SHP77 treated with DMSO at 0.1 percent for 48 hours (cell line): ENCODE measurements around the gene ZNF750.

ENCODE experiments used
- DNase-seq: peaks from one replicate; lab custom pipeline; 2025; lab: John Stamatoyannopoulos, UW

Gene ZNF750

DNA sequence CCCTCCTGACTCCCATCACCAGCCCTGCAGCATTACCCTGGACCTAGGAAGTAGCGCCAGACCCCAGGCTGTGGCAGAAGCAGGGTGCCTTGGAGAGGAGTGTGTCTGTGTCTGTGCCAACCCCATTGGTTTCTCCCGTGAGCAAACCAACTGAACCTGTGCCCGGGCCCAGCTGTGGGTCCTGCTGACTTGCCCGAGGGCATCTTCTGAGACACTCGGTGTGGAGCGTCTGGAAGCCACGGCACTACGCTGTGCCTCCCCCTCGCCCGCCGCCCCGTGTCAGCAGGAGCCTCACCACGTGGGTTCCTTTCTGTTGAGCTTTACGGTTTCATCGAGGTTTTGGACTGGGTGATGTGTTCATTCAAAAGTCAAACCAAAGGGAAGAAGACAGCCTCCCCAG is 27.8 kb downstream of the ZNF750 start:
- DNase-seq: no peak

DNA sequence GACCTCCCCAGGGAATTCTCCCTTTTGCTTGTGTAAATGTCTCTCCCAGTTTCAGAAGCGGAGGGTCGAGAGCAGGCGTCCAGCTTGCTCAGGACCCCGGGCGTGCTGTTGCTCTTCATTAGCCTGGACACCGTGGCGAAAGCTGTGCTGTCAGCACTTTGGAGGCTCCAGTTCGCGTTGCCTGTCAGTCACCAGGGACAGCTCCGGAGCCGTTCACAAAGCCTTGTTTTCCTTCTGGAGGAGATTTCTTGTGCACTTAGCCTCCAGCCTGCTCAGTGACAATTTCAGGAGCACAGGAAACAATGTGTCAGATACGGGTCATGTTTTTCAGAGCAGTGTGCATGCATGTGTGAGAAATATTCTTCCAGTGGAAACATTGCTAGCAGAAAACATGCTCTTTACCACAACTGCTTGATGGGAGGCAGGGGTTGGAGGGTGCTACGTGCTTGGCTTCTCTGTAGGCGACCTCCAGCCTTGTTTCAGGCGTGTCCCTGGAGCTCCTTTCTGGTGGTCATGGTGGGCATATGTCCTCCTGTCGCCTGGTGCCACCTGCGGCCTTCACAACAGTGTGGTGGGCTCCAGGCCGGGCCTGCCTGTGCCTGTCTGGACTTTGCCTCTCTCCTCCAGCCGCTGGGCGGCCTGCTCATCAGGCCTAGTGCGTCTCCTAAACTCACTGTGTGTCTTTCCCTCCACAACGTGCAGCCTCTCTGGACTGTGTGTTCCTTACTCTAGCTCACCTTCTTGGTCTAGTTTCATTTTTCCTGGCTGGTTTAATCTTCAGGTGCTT is 29.0 kb downstream of the ZNF750 start:
- no peak for DNase-seq

DNA sequence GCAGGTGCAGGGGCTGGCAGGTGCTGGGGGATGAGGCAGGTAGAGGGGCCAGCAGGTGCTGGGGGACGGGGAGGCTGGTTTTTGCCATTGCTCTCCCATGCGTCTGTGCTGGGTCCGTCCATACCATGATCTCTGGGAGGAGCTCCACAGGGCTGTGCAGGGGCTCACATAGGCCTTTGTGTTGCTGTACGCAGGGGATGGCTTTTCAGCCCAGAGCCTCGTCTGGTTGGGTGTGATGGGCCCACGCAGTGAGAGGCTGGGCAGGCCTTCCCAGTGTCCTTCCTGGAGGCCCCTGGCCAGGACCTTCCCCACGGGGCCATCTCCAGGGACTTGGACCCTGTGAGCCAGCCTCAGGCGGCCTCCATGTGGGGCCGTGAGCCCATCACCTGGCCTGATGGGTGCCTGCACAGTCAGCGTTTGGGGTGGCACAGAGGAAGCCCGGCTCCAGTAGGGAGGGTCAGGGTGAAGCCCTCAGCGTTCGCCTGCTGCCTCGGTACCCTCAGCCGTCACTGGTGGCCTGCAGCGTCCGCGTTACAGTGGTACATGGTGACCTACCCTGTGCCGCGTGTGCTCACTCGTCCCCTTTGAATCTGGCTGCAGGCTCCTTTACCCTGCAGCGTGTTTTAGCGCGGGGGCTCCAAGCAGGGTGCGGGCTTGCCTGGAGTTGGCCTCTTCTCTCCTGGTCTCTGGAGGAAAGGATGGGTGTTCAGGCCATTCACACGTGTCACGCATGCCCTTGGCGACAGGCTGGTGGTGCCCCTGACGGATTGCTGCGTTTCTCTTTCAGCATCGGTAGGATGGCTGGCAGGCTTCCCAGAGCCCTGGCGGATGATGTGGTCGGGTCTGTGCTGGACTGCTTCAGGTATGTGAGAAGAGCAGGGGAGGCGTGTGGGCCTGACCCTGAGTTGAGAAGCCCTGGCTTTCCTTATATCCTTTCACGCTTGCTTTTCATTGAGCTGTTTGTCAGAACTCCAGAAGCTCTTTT is 30.6 kb downstream of the ZNF750 start:
- no peak for DNase-seq

DNA sequence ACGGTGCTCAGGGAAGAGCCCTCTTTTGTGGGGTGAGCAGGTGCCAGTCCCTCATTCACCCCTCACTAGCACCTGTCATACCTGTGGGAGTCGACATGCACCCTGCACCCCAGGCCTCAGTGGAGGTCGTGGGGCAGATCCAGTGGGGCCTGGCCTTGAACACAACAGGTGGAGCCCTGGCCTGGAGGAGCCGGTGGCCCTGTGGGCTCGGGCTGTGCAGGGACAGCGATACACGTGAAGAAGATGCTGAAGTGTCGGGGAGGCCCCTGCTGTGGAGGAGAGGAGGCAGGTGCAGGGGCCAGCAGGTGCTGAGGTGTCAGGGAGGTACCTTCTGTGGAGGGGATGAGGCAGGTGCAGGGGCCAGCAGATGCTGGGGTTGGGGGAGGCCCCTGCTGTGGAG is 31.8 kb downstream of the ZNF750 start:
- DNase-seq: no peak

DNA sequence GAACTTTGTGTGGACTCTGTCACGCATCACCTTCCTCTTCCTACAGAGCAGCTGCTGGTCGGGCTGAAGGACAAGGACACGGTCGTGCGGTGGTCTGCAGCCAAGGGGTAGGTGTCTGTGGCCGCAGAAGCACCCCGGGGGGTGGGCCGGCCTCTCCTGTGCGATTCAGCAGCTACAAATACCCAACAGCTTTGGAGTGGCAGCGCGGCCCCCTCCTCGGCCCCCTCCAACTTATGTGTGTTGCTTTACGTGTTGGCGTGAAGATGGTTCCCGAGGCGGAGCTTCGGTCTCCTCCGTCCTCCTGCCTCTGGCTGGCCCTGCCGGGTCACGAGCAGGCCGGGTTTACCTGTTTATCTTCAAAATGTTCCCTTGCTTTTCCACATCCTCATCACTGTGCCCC is 32.3 kb downstream of the ZNF750 start:
- no peak for DNase-seq

DNA sequence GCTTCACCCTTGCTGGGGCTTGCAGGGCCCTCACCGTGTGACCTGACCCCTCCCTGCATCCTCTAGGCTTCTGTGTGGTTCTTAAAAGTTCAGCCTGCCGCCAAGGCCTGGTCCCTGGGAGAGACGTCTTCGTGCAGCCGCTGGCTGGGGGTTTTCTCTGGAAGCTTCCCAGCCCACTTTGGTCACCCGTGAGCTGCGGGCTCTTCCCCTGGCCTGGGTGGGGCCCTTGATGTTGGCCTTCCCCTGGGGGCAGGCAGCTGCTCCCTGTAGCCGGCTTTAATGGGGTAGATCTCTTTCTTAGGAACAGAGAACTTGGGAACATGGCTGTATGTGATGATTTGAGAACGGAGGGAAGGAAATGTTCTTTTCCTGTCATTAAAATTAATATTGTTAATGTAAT is 32.7 kb downstream of the ZNF750 start:
- DNase-seq: no peak

DNA sequence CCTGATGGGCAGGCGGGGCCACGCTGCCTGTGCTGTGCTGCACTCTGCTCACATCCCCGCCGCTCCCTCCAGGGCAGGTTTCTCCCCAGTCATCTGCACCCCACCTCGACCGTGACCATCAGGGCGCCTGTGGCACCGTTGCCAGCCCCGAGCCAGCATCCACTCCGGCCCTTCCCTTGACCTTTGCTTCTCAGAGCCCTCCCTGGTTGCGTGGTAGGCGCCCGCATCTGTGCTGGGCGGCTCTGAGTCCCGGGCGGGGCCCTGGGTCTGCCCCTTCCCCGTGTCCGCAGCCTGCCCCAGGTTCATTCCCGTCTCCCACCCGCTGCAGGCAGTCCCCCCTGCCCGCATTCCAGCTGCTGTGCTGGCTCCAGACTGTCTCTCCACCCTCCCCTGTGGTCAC is 33.2 kb downstream of the ZNF750 start:
- DNase-seq: no peak

DNA sequence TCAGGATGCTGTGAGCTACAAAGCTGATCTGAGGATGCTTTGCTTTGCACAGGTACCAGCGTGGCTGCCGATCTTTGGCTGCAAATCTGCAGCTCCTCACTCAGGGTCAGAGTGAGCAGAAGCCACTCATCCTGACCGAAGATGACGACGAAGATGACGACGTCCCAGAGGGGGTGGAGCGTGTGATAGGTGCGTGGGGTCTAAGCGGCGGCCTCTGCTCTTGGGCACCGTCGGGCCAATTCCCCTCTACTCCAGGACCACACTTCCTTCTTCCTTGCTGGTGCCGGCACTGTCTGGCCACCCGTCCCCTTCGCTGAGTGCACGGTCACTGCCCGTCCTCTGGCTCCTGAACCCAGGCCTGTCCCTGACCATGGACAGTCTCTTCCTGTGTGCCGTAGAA is 34.0 kb downstream of the ZNF750 start:
- no peak for DNase-seq

DNA sequence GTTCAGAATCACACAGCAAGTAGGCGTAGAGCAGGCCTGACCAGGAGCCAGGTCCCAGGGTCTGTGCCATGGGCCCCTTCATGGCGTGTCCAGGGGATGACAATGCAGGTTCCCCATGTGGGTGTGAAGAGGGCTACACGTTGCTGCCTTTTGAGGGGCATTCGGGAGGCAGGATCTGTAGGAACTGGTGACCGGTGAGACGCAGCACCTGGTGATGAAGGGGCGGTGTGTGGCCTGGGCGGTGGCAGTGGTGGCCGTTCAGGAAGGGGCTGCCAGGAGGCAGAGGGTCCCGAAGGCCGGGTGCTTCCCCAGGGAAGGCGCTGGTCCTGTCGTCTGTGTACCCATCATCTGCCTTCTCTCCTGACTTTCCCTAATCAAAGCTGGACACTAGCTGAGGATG is 34.6 kb downstream of the ZNF750 start:
- DNase-seq: no peak

DNA sequence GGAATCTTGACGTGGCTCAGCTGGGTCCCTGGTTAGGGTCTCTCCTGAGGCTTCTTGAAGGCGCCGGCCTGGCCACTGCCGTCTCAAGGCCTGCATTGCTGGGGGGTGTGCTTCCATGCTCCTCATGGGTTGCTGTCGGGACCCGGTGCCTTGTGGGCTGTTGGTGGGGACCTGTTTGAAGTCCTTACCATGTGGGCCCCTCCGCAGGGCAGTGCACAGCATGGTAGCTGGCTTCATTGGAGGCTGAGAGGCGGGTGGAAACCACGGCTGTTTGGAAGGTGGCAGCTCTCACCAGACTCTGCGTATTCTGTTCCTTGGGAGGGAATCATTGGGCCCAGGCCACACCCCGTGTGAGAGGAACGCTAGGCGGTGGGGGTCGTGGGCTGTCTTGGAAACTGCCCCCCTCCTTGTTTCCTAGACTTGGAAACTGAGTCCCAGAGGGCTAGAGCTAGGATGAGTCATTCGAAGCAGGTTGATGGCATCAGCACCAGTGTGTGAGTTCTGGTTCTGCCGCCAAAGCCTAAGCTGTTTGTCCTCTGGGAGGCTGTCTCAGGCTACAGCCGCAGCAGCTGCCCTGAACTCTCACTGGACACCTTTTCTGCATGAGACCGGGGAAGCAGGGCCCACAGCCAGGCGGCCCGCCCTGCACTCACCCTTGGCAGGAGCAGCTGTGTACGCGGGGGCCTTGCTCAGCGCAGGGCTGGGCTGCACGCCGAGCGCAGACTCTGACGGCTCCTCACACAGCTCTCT is 35.2 kb downstream of the ZNF750 start:
- DNase-seq: no peak

DNA sequence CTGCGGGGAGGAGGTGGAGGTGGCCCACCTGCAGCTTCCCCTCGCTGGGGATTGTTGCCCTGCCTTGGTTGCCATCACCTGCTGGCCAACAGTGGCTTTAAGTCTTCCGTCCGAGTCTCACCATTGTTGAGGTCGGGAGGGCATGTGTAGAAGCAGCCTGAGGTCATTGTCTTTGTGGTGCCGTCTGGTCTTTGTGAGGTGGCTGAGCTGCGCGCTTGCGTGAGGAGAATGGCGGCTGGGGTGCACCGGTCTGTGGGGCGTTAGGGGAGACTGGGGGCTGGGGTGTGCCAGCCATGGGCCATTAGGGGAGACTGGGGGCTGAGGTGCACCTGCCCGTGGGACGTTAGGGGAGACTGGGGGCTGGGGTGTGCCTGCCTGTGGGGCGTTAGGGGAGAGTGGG is 36.2 kb downstream of the ZNF750 start:
- DNase-seq: no peak

DNA sequence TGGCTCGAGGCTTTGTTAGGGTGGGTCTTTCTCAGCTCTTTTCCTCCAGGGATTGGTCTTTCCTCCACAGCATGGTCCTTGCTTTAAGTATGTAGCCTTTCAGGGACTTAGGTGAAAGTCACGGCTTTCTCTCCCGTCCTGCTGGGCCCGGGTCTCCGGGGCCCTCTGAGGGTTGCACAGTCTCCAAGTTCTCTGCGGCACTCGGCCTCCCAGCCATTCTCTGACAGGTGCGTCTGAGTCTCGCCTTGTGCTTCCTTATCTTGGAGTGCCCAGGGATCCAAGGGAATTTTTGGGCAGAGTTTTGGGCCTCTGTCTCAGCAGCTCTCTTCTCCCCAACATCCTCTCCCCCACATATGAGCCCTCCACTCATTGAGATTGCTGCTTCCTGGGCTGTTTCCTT is 36.6 kb downstream of the ZNF750 start:
- DNase-seq: no peak

DNA sequence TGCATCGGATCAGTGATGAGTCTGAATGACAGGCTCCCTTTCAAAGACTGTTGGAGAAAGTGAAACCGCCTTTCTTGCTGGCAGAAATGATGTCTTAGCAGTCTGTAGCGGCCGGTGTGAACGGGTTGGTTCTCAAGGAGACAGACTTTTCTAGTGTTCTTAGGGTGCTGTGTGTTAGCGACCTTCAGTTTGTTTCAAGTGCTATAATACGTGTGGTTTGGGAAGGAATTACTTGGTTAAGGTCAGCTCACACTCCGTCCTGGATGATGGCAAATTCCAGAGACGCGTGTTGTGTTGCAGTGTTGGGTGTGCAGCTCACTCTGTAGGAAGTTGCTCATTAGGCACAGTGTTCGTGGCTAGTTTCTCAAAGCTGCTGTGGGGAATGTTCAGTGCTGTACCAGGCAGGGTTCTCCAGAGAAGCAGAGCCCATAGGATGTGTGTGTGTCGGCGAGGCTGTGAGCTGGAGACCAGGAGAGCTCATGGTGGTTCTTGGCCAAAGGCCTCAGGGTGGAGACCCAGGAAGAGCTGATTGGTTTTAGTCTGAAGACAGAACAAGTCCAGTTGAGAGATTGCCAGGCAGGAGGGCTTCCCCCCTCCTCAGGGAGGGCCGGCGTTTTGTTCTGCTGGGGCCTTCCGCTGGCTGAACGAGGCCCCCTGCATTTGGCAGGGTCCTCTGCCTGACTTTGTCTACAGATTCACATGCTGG is 37.6 kb downstream of the ZNF750 start:
- no peak for DNase-seq

DNA sequence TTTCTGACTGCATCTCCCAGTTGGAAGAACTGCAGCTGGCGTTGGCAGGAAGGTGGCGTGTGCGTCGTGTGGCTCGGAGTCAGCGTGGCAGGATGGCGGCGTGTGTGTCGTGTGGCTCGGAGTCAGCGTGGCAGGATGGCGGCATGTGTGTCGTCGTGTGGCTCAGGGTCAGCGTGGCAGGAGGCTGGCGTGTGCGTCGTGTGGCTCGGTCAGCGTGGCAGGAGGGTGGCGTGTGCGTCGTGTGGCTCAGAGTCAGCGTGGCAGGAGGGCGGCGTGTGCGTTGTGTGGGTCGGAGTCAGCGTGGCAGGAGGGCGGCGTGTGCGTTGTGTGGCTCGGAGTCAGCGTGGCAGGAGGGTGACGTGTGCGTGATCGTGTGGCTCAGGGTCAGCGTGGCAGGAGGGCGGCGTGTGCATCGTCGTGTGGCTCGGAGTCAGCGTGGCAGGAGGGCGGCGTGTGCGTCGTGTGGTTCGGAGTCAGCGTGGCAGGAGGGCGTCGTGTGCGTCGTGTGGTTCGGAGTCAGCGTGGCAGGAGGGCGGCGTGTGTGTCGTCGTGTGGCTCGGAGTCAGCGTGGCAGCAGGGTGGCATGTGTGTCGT is 38.3 kb downstream of the ZNF750 start:
- DNase-seq: no peak

DNA sequence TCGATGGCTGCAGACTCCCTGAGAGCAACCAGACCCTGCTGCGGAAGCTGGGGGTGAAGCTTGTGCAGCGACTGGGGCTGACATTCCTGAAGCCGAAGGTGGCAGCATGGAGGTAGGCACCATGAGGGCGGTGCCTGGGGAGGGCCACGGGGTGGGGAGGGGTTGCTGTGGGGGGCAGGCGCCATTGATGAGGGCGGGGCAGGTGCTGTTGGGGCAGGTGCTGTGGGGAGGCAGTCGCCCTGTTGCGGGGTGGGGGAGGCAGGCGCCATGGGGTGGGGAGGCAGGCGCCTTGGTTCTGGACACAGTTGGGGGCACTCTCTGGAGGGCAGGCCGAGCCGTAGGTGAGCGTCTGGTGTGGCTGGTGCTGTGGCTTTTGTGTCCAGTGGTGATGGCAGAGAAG is 38.9 kb downstream of the ZNF750 start:
- no peak for DNase-seq

DNA sequence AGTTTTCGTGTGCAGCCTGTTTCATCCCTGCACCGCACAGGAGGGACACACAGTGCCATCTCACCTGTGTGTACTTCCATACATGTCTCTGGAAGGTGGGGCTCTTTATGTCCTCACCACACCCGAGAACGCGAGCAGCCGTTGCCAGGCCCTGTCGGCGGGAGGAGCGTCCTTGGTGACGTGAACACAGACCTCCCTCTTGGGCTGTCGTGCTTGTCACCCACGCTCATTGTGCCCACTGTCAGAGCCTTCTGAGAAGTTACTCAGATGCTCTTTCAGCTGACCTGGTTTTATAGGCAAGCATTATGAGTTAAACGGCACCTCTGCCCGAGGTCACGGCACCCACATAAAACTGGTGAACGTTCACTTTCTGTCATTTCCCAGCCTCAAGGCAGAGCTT is 40.2 kb downstream of the ZNF750 start:
- no peak for DNase-seq

DNA sequence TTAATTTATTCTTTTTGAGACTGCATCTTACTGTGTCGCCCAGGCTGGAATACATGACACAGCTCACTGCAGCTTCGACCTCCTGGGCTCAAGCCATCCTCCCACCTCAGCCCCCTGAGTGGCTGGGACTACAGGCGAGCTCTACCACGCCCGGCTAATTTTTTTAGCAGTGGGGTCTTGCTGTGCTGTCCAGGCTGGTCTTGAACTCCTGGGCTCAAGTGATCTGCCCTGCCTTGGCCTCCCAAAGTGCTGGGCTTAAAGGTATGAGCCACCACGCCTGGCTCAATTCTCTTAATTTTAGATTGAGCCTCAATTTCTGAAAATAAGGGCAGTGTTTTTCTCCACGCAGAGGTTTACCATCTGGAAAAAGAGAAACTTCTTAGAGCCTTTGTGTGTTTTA is 41.1 kb downstream of the ZNF750 start:
- DNase-seq: no peak

DNA sequence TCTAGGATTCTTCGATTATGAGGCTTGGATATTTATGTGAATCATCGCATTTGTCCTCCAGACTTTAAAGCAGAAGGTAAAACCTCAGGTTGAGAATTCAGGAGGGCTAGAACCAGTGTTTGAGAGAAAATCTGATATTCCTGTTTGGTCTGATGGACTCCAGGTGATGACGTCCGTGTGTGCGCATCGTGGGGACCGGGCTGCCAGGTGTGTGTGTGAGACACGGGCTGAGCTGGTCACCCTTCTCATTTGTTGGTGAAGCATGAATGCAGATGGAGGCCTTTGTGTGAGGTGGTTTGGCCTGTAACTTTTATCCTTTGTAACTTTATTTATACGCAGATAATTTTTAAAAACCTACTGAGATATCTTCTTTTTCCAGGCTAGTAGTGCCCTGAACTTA is 42.8 kb downstream of the ZNF750 start:
- DNase-seq: no peak

DNA sequence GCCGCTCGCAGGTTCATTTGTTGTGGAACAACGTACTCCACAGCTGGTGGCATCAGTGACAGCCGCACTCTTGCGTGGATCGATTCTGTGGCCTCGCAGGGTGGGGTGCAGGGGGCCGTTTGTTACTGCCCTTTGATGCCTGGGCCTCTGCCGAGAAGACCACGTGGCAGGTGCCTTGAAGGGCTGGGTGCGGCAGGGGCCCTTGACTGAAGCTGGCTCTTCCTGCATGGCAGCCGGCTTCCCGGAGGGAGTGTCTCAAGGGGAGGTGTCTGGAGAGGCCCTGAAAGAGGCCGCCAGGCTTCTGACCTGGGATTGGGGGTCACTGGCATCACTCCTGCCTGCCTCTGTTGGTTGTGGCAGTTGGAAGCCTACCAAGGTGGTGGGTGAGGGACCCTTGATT is 44.2 kb downstream of the ZNF750 start:
- DNase-seq: no peak

DNA sequence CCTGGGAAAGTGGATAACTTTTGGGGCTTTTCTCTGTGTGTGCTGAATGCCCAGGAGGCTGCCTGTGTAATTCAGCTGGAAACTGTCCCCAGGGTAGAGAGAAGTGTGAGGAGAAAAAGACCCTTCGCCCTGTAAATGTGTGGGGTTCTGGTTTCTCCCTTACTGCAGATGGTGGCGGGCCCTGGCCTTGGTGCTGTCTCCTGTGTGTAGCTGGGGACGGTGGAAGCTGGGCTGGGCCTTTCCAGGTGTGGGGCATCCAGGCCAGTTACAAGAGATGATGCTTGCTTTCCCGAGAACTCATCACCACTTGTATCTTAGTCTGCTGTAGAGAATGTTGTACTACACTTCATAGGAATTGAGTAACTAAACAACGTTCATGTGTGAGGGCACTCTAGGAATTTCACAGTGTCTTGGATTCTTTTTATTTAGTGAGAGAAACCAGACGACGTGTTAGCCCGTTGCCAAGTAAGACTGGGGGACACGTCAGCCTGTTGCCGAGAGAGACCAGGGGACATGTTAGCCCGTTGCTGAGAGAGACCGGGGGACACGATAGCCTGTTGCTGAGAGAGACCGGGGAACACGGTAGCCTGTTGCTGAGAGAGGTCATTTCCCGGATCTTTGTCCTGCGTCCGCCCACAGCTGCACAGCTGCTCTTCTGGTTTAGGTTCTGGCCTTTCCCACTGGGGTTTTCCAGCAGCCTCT is 44.9 kb downstream of the ZNF750 start:
- DNase-seq: no peak
